Thyroid gland (tissue), 4 donors: ENCODE data around the gene HTR7.

Experiments
- CTCF ChIP-seq, 6 experiments: fragments of 200-600 bp in 3 of 6; fragments of 450-650 bp in 3 of 6; sonication (generic) in 3 of 6; IDR thresholded peaks; one replicate each; pipeline ENCODE4 v1.5.1; 2016 to 2019; ENCODE audit warnings: antibody characterized with exemption in 6 of 6, mild to moderate bottlenecking in 2 of 6, inconsistent platforms in 1 of 6, moderate library complexity in 1 of 6
- POLR2A ChIP-seq, 2 donors: fragments of 450-650 bp; IDR thresholded peaks; one replicate each; pipeline ENCODE4 v1.6.1; 2017; ENCODE audit warnings: antibody characterized with exemption in 2 of 2, mild to moderate bottlenecking in 2 of 2, moderate library complexity in 1 of 2

DNA sequence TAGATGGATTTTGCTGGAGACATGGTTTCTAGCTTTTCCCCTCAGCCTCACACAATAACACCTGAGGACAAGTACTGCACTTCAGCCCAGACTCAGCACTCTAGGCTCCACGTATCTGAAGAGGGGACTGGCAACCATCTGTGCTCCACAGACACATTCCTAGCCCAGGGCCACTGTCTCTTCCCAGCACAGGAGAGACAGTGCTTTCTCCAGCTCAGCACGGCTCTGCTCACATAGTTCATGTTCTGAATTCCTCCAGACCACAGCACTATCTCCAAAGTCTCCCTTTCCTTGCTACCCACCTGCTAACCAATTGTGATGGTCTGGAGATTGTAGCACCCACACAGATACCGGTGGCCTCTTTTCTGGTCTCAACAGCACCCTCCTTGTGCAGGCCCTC lies 114.5 kb downstream of the HTR7 start:
- TF ChIP-seq CTCF (IDR thresholded peaks at IDR 0.05) (no peak), POLR2A (IDR thresholded peaks at IDR 0.05) (no peak)
